Hematopoietic multipotent progenitor cell (in vitro differentiated cells): ENCODE data around the gene GLI3. TPM values are rescaled to one million over a fixed set of nuclear protein-coding genes. Genes with fewer than 3 reads are reported as not detected.

Source experiments
- DNase-seq, 3 donors: peaks; one replicate each; pipeline ENCODE4 v3.0.0-alpha.2; 2011 to 2015; ENCODE audit warnings: low read depth in 2 of 3, low spot score in 2 of 3
- total RNA-seq: library from RNA; depleted of rRNA; stranded (reverse); fragments of >200 nt; gene quantifications from one replicate; pipeline ENCODE4 v1.2.3, GENCODE V29; 2012

Gene GLI3
- total RNA-seq, 1 donor, result 0.27 TPM

GRCh38 chr7:42180806-42181205 is 56.2 kb downstream of the GLI3 start:
- no peak for DNase-seq

- DNase-seq, result no peak
These were observed 60.3 kb downstream of the GLI3 start for GRCh38 chr7:42176724-42177101.

DNA sequence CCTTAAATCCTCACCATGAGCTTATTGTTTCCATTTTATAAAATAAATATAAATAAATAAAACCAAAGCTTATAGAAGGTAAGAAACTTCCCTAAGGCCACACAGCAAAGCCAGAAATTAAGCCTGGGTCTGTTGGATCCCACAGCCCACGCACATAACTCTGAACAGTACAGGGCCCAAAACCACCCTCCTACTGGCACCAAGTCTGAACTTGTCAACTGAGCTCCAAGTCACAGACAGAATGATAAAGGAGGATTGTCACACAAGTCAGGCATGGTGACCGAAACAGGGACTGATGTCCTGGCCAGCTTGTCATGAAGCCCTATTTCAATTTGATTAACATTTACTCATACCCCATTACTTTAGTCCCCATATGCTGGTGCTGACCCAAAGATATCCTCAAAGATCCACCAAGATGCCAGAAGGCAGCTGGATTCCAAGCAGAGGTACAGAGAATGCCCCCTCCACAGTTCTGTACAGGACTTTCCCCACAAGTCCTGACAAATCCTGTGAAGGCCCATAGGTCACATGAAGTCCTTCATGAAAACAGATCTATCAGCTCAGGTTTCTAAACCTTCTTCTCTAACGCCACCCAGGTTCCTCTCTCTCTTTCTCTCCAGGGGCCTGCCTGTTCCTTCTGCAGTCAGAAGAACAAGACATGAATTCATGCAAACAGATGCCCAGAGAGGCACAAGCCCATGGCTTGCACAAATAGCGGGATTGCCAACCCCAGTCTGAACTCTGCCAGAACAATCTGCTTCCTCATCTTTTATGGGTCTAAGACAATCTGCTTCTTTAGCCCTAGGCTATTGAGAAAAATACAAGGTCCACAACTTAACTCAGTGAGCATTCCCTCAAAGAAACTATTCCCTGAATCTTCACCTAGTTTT is 60.9 kb downstream of the GLI3 start:
- no peak for DNase-seq

- DNase-seq, result no peak
These were observed 62.6 kb downstream of the GLI3 start for GRCh38 chr7:42174391-42174912.

GRCh38 chr7:42170724-42171123 is 66.3 kb downstream of the GLI3 start:
- no peak for DNase-seq

GRCh38 chr7:42168512-42168911 is 68.5 kb downstream of the GLI3 start:
- no peak for DNase-seq

GRCh38 chr7:42167631-42168236 is 69.3 kb downstream of the GLI3 start:
- no peak for DNase-seq

- DNase-seq, result no peak
These were observed 69.8 kb downstream of the GLI3 start for GRCh38 chr7:42167206-42167605.

DNA sequence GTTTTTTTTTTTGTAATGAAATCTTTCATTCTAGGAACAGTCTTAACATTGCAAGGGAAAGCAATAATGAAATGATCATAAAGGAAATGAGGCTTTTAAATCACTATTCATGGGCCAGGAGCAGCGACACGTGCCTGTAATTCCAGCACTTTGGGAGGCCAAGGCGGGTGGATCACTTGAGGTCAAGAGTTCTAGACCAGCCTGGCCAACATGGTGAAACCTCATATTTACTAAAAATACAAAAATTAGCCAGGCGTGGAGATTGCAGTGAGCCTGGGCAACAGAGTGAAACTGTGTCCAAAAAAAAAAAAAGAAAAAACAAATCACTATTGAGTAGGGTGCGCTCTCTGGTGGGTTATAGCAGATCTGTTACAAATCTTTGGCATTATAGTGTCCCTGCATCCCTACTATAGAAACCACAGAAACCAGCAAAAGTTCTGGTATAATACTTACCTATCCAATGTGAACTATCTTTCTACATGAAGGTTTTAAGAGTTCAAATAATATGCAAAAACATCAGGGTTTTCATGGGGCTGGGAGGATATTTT is 72.1 kb downstream of the GLI3 start:
- no peak for DNase-seq

GRCh38 chr7:42162560-42163325 is 74.3 kb downstream of the GLI3 start:
- DNase-seq, result no peak

DNA sequence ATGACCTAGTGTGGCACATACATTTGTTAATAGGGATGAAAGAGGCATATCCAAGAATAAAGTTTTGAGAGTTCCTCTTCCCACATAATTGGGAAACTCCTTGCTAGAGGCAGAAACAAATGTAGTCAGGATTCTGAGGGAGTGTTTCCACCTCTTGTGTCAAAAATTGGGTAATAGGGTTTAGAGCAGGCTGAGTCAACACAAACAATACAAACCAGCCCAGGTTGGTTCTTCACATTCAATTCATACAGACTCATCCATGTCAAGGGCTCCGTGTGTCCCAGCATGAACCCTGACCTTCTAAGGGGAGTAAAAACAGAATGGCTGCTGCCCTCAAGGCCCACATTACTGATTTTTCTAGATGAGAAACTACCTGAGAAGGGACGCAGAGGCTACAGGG is 75.3 kb downstream of the GLI3 start:
- DNase-seq, result no peak

DNA sequence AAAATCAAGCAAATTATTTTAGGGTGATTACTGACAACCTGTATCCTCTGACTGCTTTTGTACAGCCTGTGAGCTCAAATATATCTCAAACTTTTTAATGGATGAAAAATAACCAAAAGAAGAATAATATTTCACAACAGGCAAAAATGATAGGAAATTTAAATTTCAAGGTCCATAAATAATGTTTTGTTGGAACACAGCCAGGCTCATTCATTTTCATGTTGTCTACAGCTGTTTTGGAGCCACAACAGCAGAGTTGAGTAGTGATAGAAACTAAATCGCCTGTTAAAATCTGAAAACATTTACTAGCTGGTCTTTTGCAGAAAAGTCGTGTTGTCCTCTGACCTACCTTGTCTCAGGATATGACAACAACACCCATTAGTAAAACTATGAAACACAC is 75.9 kb downstream of the GLI3 start:
- no peak for DNase-seq

GRCh38 chr7:42159130-42159529 is 77.9 kb downstream of the GLI3 start:
- no peak for DNase-seq

DNA sequence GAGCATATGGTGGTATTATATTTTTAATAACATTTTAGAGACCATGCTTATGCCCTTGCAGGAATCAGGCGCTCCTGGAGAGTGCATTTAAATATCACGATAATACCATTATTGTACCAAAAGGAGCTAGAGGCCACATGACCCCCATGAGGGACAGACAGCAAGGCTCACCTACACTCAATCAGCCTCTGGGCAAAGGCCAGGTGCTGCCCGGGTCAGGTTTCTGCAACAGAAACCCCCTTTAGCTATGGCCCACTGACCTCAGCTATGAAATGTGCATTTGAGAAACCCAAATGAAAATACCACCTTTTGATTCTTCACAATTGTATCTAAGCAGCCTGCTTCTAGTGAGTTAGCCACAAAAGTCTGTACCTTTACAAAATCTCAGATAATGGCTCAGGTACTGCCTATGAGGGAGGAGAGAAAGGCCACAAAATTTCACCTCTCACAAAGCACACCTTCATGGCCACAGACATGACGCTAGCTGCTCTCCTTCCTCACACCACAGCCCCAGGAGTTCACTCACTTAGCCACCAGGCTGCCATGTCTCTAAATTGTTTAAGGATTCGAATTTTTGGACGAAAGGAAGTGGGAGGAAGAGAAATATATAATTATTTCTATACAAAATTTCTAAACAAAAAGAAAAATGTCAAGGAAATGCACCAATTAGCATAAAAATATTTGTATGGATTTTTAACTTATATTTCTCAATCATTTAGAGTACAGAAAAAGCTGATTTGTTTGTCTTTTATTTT is 79.9 kb downstream of the GLI3 start:
- no peak for DNase-seq

- DNase-seq, result no peak
These were observed 80.6 kb downstream of the GLI3 start for GRCh38 chr7:42156291-42156865.

- DNase-seq, result no peak
These were observed 81.3 kb downstream of the GLI3 start for GRCh38 chr7:42155584-42156290.

GRCh38 chr7:42154173-42154572 is 82.8 kb downstream of the GLI3 start:
- no peak for DNase-seq

GRCh38 chr7:42152329-42153205 is 84.4 kb downstream of the GLI3 start:
- no peak for DNase-seq
